Ovary (tissue), 9 donors: ENCODE measurements around the gene MAGOHB. TPM values are rescaled to one million over a fixed set of nuclear protein-coding genes. Genes with fewer than 3 reads are reported as not detected.
"Not testable (repeated sequence)": the region's sequence is repeated elsewhere in the genome, so short reads cannot be mapped to it uniquely, and the experiment has no call there.

Experiments
- DNase-seq, 5 donors: peaks; one replicate each; pipeline ENCODE4 v3.0.0-alpha.2; 2019 to 2020
- H3K27ac ChIP-seq, 2 donors: fragments of 200-600 bp; one replicate each; pipeline versions ENCODE4 v1.5.1 to v1.8.0; 2019 to 2022
- H3K27me3 ChIP-seq: fragments of 200-600 bp; one replicate; pipeline ENCODE4 v1.8.0; 2022
- H3K36me3 ChIP-seq: fragments of 200-600 bp; sonication (generic); one replicate; pipeline ENCODE4 v1.5.1; 2019
- H3K4me1 ChIP-seq: one replicate; pipeline ENCODE4 v1.8.1; 2013; ENCODE audit warnings: mild to moderate bottlenecking, moderate library complexity; ENCODE audit not compliant: insufficient read depth
- H3K4me3 ChIP-seq: fragments of 200-600 bp; sonication (generic); one replicate; pipeline ENCODE4 v1.5.1; 2017
- H3K9me3 ChIP-seq, 2 donors: fragments of 200-600 bp in 1 of 2; sonication (generic) in 1 of 2; one replicate each; pipeline versions ENCODE4 v1.5.1 to v1.8.1; 2013 to 2019; ENCODE audit warnings: mild to moderate bottlenecking in 1 of 2, moderate library complexity in 1 of 2
- EP300 ChIP-seq: sonication (generic); formaldehyde crosslinking; IDR thresholded peaks from one replicate; pipeline ENCODE4 v1.6.1; 2017; ENCODE audit warnings: antibody characterized with exemption
- POLR2A ChIP-seq: fragments of 450-650 bp; IDR thresholded peaks from one replicate; pipeline ENCODE4 v1.6.1; 2017; ENCODE audit warnings: antibody characterized with exemption, mild to moderate bottlenecking, moderate library complexity
- WGBS, 3 donors: extraction: QIAGEN DNeasy Blood & Tissue Kit in 1 of 3; methylation state at CpG; one replicate each; pipeline versions ENCODE4 v1.1.5 to v1.1.7; 2013 to 2017; 5-methylcytosine and 5-hydroxymethylcytosine counted together
- intact Hi-C, 4 donors: fragments of 100-400 bp; cut with DNase I; formaldehyde crosslinking; loops; one replicate each; pipeline versions ENCODE4 v1.11.0 to v1.15.1; 2022 to 2023
- polyA plus RNA-seq, 2 donors: library from polyadenylated mRNA; stranded (reverse); fragments of 200-250 nt in 1 of 2; fragments of 350-450 nt in 1 of 2; fragmentation: Illumina TruSeq in 1 of 2; extraction: RNeasy Lipid Tissue Mini Kit (QIAGEN cat#74804) in 1 of 2; gene quantifications; one replicate each; pipeline ENCODE4 v1.2.3, GENCODE V29; 2013 to 2014
- total RNA-seq, 7 donors: library from RNA; depleted of rRNA in 2 of 7; stranded (reverse); fragments of >200 nt in 2 of 7; fragmentation: NEBNext Ultra II Directional in 3 of 7; extraction: Animal tissue kit (Norgen Biotek cat#: 25700) in 3 of 7; gene quantifications; one replicate each; pipeline versions ENCODE4 v1.1.0 to v1.2.4, GENCODE V29; 2016 to 2023
- TF ChIP-seq, protein P1 (sequence below), 3 donors: fragments of 450-650 bp in 2 of 3; fragments of 200-600 bp in 1 of 3; IDR thresholded peaks; one replicate each; pipeline versions ENCODE4 v1.5.1 to v1.8.0; 2016 to 2022; ENCODE audit warnings: antibody characterized with exemption in 3 of 3, mild to moderate bottlenecking in 1 of 3
- donor health status: DM: no; HTN: no; CAD: no; lungs with moderate emphysema.
- donor health status: DM: no; HTN: no; CAD: no.
- donor health status: Bipolar disorder and iron deficiency.
- donor health status: DM: yes; HTN: yes; CAD: no.
- donor health status: DM: no; HTN: no; CAD: no.
- donor health status: DM: yes; HTN: yes; CAD: no.

Gene MAGOHB
- total and polyA plus RNA-seq, 9 donors: 8.5 to 25.9 (median 19.1) TPM

DNA sequence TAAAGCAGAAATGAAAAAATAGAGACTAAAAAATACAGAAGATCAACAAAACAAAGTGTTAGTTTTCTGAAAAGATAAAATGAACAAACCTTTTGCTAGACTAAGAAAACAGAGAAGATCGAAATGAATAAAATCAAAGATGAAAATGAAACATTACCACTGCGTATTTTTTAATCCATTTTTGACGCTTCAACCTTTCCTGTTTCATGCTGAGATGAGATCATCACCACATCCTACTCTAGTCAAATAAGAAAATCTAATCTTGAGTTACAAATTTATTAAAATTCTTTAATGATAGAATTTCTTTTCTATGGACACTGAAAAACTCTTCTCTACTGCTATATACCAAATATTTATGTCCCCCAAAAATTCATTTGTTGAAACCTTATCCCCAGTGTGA lies 30.7 kb downstream of the MAGOHB start:
- Histone ChIP-seq H3K9me3 (peaks cover 0 to 3% of the 10 kb centered on the region in 2 donors), H3K4me1 (no peaks in the 10 kb centered on the region), H3K36me3 (no peaks in the 10 kb centered on the region), H3K4me3 (no peak overlapping the region), H3K27me3 (no peaks in the 10 kb centered on the region), H3K27ac (no peak overlapping the region)
- DNase-seq: no peak
- intact Hi-C loops: no loop called here
- WGBS, 3 donors: 97 to 98% (median 98%) methylated on average over 3 of the region's 3 CpGs
- TF ChIP-seq EP300 (no peak), POLR2A (no peak)
- TF ChIP-seq, protein P1, sequence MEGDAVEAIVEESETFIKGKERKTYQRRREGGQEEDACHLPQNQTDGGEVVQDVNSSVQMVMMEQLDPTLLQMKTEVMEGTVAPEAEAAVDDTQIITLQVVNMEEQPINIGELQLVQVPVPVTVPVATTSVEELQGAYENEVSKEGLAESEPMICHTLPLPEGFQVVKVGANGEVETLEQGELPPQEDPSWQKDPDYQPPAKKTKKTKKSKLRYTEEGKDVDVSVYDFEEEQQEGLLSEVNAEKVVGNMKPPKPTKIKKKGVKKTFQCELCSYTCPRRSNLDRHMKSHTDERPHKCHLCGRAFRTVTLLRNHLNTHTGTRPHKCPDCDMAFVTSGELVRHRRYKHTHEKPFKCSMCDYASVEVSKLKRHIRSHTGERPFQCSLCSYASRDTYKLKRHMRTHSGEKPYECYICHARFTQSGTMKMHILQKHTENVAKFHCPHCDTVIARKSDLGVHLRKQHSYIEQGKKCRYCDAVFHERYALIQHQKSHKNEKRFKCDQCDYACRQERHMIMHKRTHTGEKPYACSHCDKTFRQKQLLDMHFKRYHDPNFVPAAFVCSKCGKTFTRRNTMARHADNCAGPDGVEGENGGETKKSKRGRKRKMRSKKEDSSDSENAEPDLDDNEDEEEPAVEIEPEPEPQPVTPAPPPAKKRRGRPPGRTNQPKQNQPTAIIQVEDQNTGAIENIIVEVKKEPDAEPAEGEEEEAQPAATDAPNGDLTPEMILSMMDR (IDR thresholded peaks at IDR 0.05): no peak

DNA sequence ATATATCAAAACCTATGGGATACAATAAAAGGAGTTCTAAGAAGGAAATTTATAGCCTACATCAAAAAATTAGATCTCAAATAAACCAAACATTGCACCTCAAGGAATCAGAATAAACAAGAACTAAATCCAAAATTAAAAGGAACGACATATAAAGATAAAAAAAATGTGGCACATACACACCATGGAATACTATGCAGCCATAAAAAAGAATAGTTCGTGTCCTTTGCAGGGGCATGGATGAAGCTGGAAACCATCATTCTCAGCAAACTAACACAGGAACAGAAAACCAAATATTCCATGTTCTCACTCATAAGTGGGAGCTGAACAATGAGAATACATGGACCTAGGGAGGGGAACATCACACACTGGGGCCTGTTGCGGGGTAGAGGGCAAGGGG lies 31.3 kb downstream of the MAGOHB start:
- WGBS, 3 donors: 97 to 98% (median 98%) methylated on average over 3 of the region's 3 CpGs
- H3K4me1 ChIP-seq, intact Hi-C loops, DNase-seq, H3K36me3 ChIP-seq, H3K27ac ChIP-seq, H3K27me3 ChIP-seq, H3K4me3 ChIP-seq, H3K9me3 ChIP-seq: not testable (repeated sequence)

DNA sequence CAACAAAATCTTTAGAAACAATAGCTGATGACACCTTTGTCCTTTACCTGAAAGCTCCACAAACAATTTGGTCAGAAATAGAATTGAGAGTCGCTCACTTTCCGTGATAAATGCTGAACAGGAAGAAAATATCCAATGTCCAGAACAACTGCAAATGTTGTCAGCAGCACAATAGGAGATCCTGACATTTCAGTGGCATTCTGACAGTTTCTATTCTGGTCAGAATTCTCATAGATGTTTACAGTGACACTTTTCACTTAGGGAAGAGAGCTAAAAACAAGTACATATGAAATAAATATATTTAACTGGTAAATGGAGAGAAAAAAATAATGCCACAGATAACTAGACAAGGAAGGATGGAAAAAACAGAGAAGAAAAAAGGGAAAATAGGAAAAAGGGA lies 39.1 kb downstream of the MAGOHB start:
- TF ChIP-seq EP300 (no peak), POLR2A (no peak)
- TF ChIP-seq, protein P1 (IDR thresholded peaks at IDR 0.05): no peak
- Histone ChIP-seq H3K36me3 (no peaks in the 10 kb centered on the region), H3K27ac (no peak overlapping the region), H3K27me3 (no peaks in the 10 kb centered on the region), H3K4me1 (no peaks in the 10 kb centered on the region), H3K9me3 (no peaks in the 10 kb centered on the region), H3K4me3 (no peak overlapping the region)
- 72 to 79% (median 77%) methylated on average over 2 of the region's 2 CpGs for WGBS, 3 donors
- DNase-seq: no peak
- intact Hi-C loops: no loop called here

DNA sequence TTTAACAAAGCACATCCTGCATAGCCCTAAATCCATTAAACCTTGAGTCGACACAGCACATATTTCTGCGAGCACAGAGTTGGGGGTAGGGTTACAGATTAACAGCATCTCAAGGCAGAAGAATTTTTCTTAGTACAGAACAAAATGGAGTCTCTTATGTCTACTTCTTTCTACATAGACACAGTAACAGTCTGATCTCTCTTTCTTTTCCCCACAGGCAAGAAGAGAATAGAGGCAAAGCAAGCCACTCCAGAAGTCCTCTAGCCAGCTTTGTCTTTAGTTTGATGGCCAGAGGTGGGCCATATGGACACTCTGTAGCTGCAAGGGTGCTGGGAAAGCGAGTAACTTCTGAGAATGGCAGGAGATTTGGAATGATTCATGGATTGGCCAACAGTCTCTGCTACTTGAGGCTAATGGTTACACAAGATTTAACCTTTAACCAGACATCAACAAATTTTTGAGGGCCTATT lies 41.4 kb downstream of the MAGOHB start:
- H3K4me1 ChIP-seq, DNase-seq, H3K27me3 ChIP-seq, H3K4me3 ChIP-seq, H3K27ac ChIP-seq, H3K9me3 ChIP-seq, intact Hi-C loops, H3K36me3 ChIP-seq: not testable (repeated sequence)
- 39 to 69% (median 48%) methylated on average over 3 of the region's 3 CpGs for WGBS, 3 donors

DNA sequence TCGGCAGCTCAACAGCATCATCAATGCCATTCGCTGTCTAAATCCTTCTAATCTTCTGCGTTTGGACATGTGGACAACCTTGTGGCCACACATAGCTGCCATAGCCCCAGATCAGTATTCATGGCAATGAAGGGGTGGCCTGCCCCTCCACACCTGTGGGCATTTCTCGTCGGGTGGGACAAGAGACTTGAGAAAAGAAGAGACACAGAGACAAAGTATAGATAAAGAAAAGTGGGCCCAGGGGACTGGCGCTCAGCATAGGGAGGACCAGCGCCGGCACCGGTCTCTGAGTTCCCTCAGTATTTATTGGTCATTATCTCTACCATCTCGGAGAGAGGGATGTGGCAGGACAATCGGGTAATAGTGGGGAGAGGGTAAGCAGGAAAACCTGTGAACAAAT lies 42.3 kb downstream of the MAGOHB start:
- whole genome bisulfite sequencing, 3 donors: 82 to 89% (median 88%) methylated on average over 11 of the region's 11 CpGs
- no peak for DNase-seq
- H3K9me3 ChIP-seq: no peaks in the 10 kb centered on the region
- H3K27ac ChIP-seq: no peak overlapping the region
- TF ChIP-seq EP300 (no peak), POLR2A (no peak)
- TF ChIP-seq, protein P1 (IDR thresholded peaks at IDR 0.05): no peak
- no peaks in the 10 kb centered on the region for H3K36me3 ChIP-seq
- no peak overlapping the region for H3K4me3 ChIP-seq
- no peaks in the 10 kb centered on the region for H3K4me1 ChIP-seq
- intact Hi-C loops: no loop called here
- no peaks in the 10 kb centered on the region for H3K27me3 ChIP-seq

DNA sequence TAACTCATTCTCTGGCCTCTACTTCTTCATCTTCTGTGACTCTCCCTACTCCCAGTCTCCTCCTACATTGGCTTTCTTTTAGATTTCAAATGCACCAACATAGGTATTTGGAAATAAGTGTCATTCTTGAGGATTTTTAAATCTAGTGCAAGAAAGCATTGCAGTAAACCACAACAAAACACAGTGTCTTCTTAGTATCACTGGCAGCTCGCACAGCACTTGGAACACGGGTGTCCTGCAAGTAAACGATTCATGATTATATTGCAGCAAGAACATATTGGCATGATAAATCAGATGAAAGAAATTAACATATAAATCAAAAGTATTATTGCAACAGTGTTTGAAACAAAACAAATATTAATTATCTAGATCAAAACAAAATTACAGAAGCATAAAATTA lies 45.6 kb downstream of the MAGOHB start:
- Histone ChIP-seq H3K27ac (no peak overlapping the region), H3K36me3 (no peaks in the 10 kb centered on the region), H3K4me3 (no peak overlapping the region), H3K27me3 (no peaks in the 10 kb centered on the region), H3K9me3 (no peaks in the 10 kb centered on the region), H3K4me1 (no peaks in the 10 kb centered on the region)
- no peak for DNase-seq
- intact Hi-C loops: loop anchor here in 2 of 4 donors (10.0 kb wide), 2 partner anchors 233 to 243 kb away; no protein-coding TSS in a partner anchor
- 62 to 70% (median 68%) methylated on average over 3 of the region's 3 CpGs for WGBS, 3 donors
- TF ChIP-seq, protein P1 (IDR thresholded peaks at IDR 0.05): no peak
- TF ChIP-seq POLR2A (no peak), EP300 (no peak)
